Sigmoid colon (tissue), 7 donors: ENCODE results near the gene APRT. TPM values are rescaled to one million over a fixed set of nuclear protein-coding genes. Genes with fewer than 3 reads are reported as not detected.

ENCODE experiments used
- DNase-seq: peaks from one replicate; pipeline ENCODE4 v3.0.0-alpha.2; 2019
- H3K27ac ChIP-seq, 4 donors: fragments of 200-600 bp; sonication (generic); one replicate each; pipeline ENCODE4 v1.5.1; 2016 to 2019; ENCODE audit warnings: mild to moderate bottlenecking in 1 of 4
- H3K27me3 ChIP-seq, 3 donors: fragments of 200-600 bp; sonication (generic); one replicate each; pipeline ENCODE4 v1.5.1; 2019; ENCODE audit warnings: mild to moderate bottlenecking in 1 of 3
- H3K36me3 ChIP-seq, 4 donors: fragments of 200-600 bp; sonication (generic); one replicate each; pipeline ENCODE4 v1.5.1; 2016 to 2019
- H3K4me1 ChIP-seq, 4 donors: fragments of 200-600 bp; sonication (generic); one replicate each; pipeline ENCODE4 v1.5.1; 2017 to 2019
- H3K4me3 ChIP-seq, 4 donors: fragments of 200-600 bp; sonication (generic); one replicate each; pipeline ENCODE4 v1.5.1; 2017 to 2019; ENCODE audit warnings: mild to moderate bottlenecking in 2 of 4, moderate library complexity in 1 of 4
- H3K9me3 ChIP-seq, 4 donors: fragments of 200-600 bp in 3 of 4; sonication (generic) in 3 of 4; one replicate each; pipeline versions ENCODE4 v1.5.1 to v1.6.1; 2013 to 2019
- CTCF ChIP-seq, 4 experiments: fragments of 450-650 bp in 3 of 4; fragments of 200-600 bp in 1 of 4; IDR thresholded peaks; one replicate each; pipeline ENCODE4 v1.5.1; 2016 to 2019; ENCODE audit warnings: antibody characterized with exemption in 4 of 4, mild to moderate bottlenecking in 3 of 4, moderate library complexity in 2 of 4
- EP300 ChIP-seq, 4 donors: sonication (generic); formaldehyde crosslinking; IDR thresholded peaks; one replicate each; pipeline ENCODE4 v1.6.1; 2017; ENCODE audit warnings: antibody characterized with exemption in 4 of 4
- POLR2A ChIP-seq, 2 donors: fragments of 450-650 bp; IDR thresholded peaks; one replicate each; pipeline ENCODE4 v1.6.1; 2016; ENCODE audit warnings: antibody characterized with exemption in 2 of 2, mild to moderate bottlenecking in 2 of 2, moderate library complexity in 2 of 2
- POLR2AphosphoS5 ChIP-seq, 4 donors: sonication (generic); formaldehyde crosslinking; IDR thresholded peaks; one replicate each; pipeline ENCODE4 v1.6.1; 2017; ENCODE audit warnings: antibody characterized with exemption in 4 of 4
- WGBS, 2 donors: extraction: QIAGEN DNeasy Blood & Tissue Kit; methylation state at CpG; one replicate each; pipeline ENCODE4 v1.1.7; 2013; 5-methylcytosine and 5-hydroxymethylcytosine counted together
- intact Hi-C: fragments of 100-400 bp; cut with DNase I; formaldehyde crosslinking; loops from one replicate; pipeline ENCODE4 v1.15.1; 2023
- polyA plus RNA-seq, 3 donors: library from polyadenylated mRNA; stranded (reverse); fragments of 200-250 nt; gene quantifications; one replicate each; pipeline ENCODE4 v1.2.3, GENCODE V29; 2013
- total RNA-seq, 4 donors: library from RNA; depleted of rRNA; stranded (reverse); fragments of >200 nt; gene quantifications; one replicate each; pipeline ENCODE4 v1.1.0, GENCODE V29; 2016
- donor health status: healthy with polysubstance abuse.
- donor health status: Bipolar disorder and iron deficiency.
- donor health status: healthy.

The APRT gene
- total and polyA plus RNA-seq, 7 donors = 56.6 to 329 (median 78.3) TPM

DNA sequence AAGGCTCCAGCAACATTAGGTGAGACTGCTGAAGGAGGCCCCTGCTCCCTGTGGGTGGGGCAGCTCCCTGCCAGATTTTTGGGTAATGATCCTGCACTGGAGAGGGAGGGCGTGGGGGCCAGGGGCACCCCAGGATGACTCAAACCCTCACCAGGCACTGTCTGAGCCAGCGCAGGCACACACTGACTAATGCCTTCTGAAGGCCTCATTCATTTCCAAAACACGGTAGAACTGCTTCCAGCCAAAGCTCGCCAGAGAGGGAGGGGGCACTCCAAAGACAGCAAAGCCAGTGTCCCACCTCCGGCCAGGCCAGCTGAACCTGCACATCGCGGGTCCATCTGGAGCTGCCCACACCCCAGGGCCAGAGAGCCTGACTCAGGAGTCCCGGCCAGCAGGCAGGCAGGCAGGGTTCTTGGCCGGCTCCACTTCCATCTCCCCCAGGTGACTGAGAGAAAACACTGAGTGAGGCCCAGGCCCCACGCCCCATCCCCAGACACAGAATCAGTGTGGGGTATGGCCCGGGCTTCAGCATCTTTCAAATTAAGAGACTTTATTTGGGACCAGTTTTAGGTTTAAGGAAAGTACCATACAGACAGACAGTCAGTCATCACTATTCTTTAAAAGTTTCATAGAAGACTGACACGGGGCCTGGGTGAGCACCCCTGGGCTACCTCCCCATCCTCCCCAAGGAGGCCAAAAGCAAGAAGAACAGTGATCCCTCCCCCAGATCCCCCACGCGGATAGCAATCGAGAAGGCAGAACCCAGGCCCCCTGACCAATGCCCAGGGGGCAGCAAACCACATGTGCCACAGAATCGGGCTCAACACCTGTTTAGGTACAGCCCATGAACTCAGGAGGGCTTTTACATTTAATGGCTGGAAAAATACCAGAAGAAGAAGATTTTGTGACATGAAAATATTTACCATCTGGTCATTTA, 29.0 kb downstream of the APRT start:
- Histone ChIP-seq H3K36me3 (no peaks in the 10 kb centered on the region), H3K27me3 (no peaks in the 10 kb centered on the region), H3K9me3 (no peaks in the 10 kb centered on the region), H3K4me1 (peaks cover 0 to 70% (median 65%) of the 10 kb centered on the region in 4 donors), H3K4me3 (peak overlapping the region; percentile 51 to 87 (median 72)), H3K27ac (peak overlapping the region; percentile 89 to 100 (median 96))
- peak in 3 of 4 donors; percentile 18 to 63 (median 41) for TF ChIP-seq POLR2AphosphoS5 (IDR thresholded peaks at IDR 0.05)
- TF ChIP-seq EP300 (IDR thresholded peaks at IDR 0.05) = no peak
- intact Hi-C loops = no loop called here
- DNase-seq = peak; percentile 80
- 57 to 71% methylated on average over 16 of the region's 16 CpGs for WGBS, 2 donors

- peaks cover 0 to 83% (median 78%) of the 10 kb centered on the region in 4 donors for H3K4me1 ChIP-seq
- H3K4me3 ChIP-seq = peak overlapping the region in 1 of 4 donors; percentile 78
- H3K9me3 ChIP-seq = no peaks in the 10 kb centered on the region
- no peak for TF ChIP-seq CTCF (IDR thresholded peaks at IDR 0.05)
- no peak for TF ChIP-seq POLR2A (IDR thresholded peaks at IDR 0.05)
- no peak for TF ChIP-seq POLR2AphosphoS5 (IDR thresholded peaks at IDR 0.05)
- WGBS, 2 donors = 49 to 76% methylated on average over 28 of the region's 28 CpGs
- H3K27me3 ChIP-seq = no peaks in the 10 kb centered on the region
- no peaks in the 10 kb centered on the region for H3K36me3 ChIP-seq
- intact Hi-C loops = no loop called here
- DNase-seq = no peak
- H3K27ac ChIP-seq = peak overlapping the region; percentile 89 to 100 (median 96)
These were observed 30.3 kb downstream of the APRT start for GRCh38 chr16:88781140-88782077.

DNA sequence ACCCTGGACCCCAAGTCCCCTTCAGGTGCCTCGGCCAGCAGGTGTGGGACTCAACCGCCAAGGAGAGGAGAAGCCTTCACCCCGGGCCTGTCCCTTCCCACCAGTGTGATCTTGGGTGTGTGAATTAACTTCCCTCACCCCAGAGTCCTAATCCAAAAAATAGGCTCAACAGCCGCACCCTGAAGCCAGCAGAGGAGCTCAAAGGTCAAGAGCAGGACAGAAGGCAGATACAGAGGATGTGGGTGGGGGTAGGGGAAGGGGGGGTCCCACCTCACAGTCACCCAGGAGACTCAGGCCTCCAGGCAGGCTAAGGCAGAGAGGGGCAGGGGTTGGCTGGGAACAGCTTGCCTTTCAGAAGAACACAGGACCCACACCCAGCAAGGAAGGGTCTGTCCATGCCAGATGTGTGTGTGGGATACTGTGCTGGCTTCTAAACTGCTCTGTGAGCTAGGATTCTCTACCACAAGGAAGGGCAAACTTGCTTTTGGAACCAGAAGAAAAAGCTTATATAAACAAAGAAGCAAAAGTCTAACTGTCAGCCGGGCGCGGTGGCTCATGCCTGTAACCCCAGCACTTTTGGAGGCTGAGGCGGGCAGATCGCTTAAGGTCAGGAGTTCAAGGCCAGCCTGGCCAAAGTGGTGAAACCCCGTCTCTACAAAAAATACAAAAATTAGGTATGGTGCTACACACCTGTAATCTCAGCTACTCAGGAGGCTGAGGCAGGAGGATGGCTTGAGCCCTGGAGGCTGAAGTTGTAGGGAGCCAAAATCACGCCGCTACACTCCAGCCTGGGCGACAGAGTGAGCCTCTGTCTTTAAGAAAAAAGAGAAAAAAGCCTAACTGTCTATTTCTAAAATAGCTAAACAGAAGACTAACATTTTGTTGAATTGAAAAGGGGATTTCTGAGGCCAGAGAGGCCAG, 31.3 kb downstream of the APRT start:
- Histone ChIP-seq H3K4me3 (peak overlapping the region in 2 of 4 donors; percentile 21 to 28), H3K4me1 (peaks cover 0 to 90% (median 86%) of the 10 kb centered on the region in 4 donors)
- intact Hi-C loops = no loop called here

More for the DNA sequence above, 31.3 kb downstream of the APRT start:
- H3K36me3 ChIP-seq = no peaks in the 10 kb centered on the region
- no peak for TF ChIP-seq POLR2A (IDR thresholded peaks at IDR 0.05)
- no peak for TF ChIP-seq CTCF (IDR thresholded peaks at IDR 0.05)
- no peak for TF ChIP-seq EP300 (IDR thresholded peaks at IDR 0.05)
- no peak for TF ChIP-seq POLR2AphosphoS5 (IDR thresholded peaks at IDR 0.05)
- 48 to 51% methylated on average over 13 of the region's 13 CpGs for WGBS, 2 donors
- H3K9me3 ChIP-seq = no peaks in the 10 kb centered on the region
- H3K27me3 ChIP-seq = no peaks in the 10 kb centered on the region
- H3K27ac ChIP-seq = peak overlapping the region; percentile 89 to 100 (median 96)
- no peak for DNase-seq
